Body of pancreas (tissue), 4 donors: ENCODE data around the gene C2orf42.

Experiments used
- POLR2A ChIP-seq, 3 donors: fragments of 450-650 bp; IDR thresholded peaks; one replicate each; pipeline ENCODE4 v1.6.1; 2016; ENCODE audit warnings: antibody characterized with exemption in 3 of 3, mild to moderate bottlenecking in 2 of 3
- TF ChIP-seq, protein P1 (sequence below), 7 experiments: fragments of 450-650 bp in 4 of 7; fragments of 200-600 bp in 3 of 7; sonication (generic) in 3 of 7; IDR thresholded peaks; one replicate each; pipeline ENCODE4 v1.5.1; 2016 to 2019; ENCODE audit warnings: antibody characterized with exemption in 7 of 7

- no peak for TF ChIP-seq POLR2A (IDR thresholded peaks at IDR 0.05)
- TF ChIP-seq, protein P1, sequence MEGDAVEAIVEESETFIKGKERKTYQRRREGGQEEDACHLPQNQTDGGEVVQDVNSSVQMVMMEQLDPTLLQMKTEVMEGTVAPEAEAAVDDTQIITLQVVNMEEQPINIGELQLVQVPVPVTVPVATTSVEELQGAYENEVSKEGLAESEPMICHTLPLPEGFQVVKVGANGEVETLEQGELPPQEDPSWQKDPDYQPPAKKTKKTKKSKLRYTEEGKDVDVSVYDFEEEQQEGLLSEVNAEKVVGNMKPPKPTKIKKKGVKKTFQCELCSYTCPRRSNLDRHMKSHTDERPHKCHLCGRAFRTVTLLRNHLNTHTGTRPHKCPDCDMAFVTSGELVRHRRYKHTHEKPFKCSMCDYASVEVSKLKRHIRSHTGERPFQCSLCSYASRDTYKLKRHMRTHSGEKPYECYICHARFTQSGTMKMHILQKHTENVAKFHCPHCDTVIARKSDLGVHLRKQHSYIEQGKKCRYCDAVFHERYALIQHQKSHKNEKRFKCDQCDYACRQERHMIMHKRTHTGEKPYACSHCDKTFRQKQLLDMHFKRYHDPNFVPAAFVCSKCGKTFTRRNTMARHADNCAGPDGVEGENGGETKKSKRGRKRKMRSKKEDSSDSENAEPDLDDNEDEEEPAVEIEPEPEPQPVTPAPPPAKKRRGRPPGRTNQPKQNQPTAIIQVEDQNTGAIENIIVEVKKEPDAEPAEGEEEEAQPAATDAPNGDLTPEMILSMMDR (IDR thresholded peaks at IDR 0.05) = no peak
Measured at GRCh38 chr2:70128005-70128404, 62.8 kb downstream of the C2orf42 start.
